Fibroblast of skin of left quadriceps (primary cell): ENCODE data around the gene WNK1.
"Not testable (repeated sequence)": the region's sequence is repeated elsewhere in the genome, so short reads cannot be mapped to it uniquely, and the experiment has no call there.

Source experiments
- DNase-seq, 2 experiments: peaks; one replicate each; pipeline ENCODE4 v3.0.0-alpha.2; 2013; ENCODE audit warnings: low read depth in 2 of 2

WNK1 gene

DNA sequence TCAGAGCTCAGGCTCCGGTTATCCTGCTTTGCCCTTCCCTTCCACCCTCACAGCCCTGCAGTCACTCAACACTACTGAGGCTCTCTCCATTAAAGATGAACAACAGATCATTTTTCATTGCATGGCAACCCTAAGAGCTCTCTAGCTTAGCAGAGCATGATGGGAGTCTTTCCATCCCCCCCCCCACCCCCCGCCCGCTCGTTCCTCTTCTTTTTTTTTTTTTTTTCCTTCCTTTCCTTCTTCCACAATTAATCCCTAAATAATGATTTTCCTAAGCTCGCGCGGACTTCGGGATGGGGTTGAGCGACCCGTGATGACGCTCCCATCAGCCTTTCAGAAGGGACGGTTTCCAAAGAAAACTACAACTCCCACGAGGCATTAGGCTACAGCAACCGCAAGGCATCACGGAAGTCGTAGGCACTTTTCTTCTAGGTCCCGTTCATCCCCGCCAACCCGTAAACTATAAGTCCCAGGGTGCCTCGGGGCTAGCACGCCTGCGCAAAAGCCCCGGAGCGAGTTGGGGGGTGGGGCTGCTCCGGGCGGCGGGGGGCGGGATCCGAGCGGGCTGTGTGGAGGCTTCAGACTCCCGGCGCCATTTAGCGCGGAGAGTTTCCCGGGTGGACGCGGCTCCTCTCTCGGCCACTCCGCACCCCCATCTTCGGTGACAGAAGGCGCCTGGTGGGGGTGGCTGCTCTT lies at the start of gene WNK1:
Gene WNK1 (plus strand): TSS at position 581 of the 696 bp plus-strand sequence. CDS start 987 bp downstream, outside the sequence.
- peak; percentile 99 for DNase-seq

DNA sequence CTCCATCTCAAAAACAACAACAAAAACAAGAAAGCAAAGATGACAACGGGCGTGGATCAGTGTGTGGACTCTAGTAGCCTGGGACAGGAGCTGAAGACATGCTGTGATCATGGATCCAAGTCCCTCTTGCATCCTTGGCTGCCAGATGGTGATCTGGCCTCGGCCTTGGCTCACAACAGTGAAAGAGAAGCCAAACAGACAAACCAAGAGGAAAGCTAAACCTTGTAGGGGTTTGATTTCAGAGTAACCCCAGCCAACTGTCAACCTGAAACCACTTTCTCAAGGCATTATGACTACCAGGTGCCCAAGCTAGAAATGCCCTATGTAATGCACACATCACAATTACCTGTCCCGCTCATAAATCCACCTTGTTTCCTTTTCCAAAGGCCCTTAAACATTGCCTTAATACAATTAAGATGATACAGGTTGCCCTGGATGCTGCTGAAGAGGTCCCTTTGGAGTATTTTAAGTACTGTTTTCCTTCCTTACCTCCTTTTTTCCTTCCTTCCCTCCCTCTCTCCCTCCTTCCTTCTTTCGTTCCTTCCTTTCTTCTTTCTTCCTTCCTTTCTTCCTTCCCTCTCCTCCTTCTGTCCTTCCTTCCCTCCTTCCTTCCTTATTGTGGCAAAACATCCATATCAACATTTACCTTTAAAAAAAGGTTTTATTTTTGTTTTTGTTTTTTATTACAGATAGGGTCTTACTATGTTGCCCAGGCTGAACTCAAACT lies 47.7 kb upstream of the WNK1 start:
- DNase-seq, result no peak

DNA sequence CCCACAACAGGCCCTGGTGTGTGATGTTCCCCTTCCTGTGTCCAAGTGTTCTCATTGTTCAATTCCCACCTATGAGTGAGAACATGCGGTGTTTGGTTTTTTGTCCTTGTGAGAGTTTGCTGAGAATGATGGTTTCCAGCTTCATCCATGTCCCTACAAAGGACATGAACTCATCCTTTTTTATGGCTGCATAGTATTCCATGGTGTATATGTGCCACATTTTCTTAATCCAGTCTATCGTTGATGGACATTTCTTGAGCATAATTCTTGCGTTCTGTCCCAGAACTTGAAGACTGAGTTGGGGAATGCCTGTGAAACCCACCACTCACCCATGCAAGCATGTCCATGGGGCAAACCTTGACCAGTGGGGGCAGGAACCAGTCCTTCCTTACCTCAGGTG lies 44.3 kb upstream of the WNK1 start:
- not testable (repeated sequence) for DNase-seq

DNA sequence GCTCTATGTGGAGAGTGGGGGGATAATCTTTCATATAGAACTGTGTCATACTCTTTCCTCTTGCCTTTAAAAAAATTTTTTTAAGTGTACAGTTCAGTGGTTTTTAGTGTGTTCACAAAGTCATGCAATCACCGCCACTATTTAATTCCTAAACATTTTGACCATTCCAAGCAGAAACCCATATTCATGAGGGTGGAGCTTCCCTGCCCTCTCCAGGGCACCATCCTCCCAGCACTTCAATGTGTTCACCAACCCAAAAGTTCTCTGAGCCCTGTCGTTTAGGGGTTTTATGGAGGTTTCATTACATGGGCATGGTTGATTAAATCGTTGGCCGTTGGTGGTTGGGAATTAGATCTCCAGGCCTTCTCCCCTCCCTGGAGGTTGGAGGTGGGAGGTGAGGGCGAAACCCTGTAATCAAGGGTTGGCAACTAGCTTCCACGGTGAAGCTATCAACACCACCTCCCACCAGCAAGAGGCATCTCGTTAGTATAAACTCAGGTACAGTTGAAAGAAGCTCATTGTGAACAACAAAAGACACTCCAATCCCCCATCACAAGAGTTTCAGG lies 42.8 kb upstream of the WNK1 start:
- no peak for DNase-seq

DNA sequence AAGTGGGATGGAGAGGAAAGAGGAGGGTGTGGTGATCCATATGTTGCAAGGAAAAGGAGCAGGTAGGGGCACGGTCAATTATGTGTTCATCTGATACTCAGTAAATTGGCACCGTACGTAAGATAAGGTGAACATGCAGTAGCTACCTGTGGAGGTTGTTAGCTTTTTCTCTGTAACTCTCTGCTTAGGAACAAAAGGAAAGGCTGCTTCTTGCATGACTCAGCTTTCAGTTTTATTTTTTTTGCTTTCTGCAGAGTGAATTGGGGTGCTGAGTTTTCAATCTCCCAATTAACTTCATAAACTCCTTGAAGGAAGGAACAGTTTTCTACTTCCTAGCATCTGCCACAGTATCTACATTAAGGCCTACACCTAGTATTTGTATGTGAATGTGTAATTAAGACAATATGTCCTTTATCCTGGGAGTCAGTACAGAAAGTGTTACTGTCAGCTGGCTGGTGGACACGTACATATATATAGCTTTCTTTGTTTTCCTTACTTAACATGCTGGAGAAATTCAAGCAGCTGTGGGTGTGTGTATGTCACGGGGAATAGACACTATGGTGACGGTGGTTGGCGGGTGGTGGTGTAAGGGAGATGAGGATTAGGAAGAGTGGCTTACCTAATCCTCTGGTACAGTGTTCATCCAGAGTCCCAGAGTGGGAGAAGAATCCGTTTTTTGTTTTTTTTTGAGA lies 40.1 kb upstream of the WNK1 start:
- DNase-seq, result no peak

DNA sequence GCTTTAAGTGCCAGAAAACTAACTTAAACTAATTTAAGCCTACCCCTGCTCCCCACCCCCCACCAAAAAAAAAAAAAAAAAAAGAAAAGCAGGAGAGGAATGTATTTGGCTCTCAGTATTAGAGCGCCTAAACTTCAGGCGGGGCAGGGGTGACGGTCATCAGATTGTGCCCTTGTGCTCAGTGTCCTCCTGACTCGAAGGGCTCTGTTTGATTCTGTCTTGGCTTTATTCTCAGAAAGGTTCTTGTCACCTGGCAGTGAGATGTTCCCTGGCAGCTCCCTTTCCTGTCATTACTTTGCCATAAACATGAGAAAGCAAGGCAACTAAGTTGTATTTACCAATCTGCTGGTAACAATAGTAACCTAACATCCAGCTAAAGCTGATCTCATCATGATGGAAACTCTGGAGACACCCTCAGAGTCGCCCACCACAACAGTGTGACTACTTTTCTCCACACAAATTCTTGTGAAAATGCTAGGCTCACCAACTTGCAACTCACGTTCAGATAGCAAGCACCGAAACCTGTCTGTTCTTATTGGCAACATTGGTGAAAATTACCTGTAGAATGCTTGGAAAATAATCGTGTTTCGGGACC lies 39.0 kb upstream of the WNK1 start:
- no peak for DNase-seq

DNA sequence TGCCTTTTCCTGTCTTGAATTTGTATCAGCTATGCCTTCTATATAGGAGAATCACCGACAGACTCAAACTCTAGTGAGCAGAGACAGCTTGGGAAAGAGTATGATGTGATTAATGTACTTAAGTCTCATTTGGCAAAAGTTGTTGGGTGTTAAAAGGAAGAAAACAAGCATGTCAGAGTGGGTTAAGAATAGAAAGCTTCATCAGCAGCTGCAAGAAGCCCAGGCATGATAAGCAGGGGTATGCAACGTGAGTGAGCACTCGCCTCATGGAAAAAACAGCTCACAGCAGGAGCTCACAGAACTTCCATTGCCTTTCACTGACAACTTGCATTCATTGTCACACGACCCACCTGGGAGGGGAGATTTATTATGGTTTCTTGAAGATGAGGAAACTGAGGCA lies 35.9 kb upstream of the WNK1 start:
- no peak for DNase-seq

DNA sequence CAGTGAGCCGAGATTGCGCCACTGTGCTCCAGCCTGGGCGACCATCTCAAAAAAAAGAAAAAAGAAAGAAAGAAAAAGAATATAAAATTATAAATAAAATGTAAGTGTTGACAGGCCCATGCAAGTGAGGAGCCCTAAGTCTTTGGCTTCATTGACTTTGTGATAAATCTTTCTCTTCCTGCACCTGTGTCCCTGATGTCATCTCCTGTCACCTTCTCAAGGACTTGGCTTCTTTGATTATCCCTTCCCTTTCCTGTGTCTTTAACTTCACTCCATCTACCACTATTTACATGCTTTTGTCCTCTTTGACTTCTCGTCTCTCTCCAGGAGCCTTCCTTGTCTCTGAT lies 33.6 kb upstream of the WNK1 start:
- DNase-seq, result no peak

DNA sequence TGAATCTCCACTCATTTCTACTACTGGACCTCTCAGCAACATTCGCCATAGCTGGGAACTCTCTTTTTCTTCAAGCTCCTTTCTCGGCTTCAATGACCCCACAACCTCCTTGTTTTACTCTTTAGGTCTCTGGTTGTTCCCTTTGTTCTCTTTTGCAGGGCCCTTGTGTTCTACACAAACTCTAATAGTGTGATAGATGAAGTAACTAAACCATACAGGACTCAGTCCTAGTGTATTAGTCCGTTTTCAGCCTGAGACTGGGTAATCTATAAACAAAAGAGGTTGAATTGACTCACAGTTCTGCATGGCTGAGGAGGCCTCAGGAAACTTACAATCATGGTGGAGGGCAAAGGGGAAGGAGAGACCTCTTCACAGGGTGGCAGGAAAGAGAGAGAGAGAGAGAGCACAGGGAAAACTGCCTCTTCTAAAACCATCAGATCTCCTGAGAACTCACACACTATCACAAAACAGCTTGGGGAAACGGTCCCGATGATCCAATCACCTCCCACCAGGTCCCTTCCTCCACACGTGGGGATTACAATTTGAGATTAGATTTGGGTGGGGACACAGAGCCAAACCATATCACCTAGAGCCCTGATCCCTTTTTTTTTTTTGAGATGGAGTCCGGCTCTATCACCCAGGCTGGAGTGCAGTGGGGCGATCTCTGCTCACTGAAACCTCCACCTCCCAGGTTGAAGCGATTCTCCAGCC lies 32.0 kb upstream of the WNK1 start:
- DNase-seq, result no peak

DNA sequence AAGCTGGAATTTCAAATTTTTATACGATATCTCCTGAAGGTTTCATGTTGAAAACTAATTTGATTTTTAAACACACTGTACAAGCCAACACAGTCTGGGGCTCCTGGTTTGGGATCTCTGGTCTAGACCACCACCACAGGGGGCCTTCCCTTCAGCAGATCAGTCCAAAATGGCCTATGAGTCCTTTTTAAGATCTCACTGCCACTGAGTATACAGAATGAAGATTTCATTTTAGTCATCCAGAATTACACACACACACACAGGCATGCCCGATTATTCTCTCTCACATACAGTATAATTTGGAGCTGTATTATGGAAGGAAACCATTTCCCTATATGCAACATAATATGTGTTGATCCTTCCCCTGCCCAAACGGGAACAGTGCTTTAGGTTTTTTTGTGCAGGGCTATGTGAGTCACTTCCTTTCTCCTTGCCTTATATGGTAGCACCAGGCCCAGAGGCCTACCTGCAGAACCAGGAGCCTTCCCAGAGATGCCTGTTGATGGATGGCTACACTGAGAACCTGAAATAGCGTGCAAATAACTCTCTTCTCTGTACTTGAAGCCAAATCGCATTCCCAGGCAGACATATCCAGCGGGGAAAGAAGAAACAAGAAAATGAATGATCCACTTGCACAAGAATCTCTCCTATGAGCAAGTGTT lies 28.1 kb upstream of the WNK1 start:
- DNase-seq, result no peak

DNA sequence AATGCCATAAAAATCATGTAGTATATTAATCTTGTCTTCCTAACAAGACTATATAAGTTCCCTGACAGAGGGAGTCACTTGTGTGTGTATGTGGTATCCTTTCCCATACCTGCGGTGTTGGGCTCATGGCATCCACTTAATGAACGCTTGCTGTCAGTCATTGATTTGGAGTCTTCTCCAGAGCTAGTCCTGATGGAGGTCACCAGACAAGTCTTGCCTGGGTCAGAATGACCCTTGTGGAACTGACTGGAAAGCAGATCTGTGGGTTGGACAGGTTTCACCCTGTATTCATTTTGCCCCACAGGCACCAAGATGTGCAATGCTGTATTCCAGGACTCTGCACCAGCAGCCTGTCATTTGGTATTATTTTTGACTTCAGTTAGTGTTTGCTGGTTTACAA lies 27.3 kb upstream of the WNK1 start:
- no peak for DNase-seq

DNA sequence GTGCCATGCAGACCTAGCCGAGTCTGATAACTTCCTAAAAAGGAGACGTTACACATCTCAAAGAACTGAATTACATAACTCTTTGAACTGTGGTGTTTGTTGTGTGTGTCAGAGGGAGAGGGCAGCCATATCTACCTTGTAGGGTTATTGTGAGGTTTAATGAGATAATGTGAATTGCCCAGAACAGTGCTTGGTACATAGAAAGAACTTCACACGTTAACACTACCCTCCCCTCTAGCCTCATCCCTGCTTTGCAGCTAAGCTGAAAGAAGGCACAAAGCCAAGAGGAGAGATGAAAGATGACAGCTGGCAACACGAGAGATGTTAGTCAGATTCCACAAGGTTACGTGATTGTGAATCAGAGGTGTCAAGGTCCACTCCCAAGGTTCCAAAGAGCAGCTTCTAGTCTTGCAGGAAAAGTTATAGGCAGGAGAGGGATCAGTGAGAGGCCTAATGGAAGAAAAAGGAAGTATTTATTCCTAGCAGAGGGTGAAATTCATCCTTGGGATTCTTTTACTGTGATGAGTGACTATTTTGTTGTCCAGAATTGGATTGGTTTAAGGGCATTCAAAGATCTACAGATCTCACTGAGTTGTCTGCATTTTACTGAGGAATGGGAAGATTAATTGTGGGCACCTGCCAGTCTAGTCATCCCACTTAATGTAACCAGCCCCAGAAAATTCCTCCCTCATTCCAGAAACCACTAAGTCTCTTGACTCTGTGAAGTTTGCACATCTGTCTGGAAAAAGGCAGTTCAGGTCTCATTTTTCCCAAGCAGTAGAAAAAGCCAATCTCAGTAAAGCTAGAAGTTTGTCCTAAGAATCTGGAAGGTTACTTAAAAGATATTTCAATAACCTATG lies 25.9 kb upstream of the WNK1 start:
- no peak for DNase-seq

DNA sequence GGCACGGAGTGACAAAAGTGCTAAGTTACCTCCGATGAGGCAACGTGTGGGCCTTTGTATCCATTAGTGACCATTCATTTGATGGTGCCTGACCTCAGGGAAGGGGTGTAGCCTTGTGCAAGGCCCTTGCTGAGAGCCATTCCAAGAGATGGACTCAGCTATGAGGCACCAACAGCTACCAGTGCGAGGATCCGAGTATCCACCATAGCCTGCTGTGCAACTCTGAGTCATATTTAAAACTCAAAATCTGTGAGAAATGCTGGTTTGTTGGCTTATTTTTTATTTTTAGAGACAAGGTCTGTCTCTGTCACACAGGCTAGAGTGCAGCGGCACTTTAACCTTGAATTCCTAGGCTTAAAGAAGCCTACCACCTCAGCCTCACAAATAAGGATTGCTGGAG lies 25.1 kb upstream of the WNK1 start:
- DNase-seq, result no peak

DNA sequence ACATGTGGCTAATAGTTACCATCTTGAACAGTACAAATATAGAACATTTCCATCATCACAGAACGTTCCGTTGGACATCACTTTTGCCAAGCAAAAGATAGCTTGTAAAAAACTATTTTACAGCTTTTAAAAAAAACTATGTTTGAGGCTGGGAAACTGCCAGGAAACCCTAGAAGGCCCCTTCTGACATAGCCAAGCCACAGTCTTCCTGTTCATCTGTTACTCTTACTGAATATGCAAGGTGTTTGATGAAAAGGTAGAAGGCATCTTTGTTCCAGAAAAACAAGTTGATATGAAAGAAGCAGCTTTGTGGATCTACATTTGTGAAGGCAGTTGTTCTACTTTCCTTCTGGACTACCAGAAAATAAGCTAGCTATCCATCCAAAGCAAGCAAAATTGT lies 23.6 kb upstream of the WNK1 start:
- no peak for DNase-seq

DNA sequence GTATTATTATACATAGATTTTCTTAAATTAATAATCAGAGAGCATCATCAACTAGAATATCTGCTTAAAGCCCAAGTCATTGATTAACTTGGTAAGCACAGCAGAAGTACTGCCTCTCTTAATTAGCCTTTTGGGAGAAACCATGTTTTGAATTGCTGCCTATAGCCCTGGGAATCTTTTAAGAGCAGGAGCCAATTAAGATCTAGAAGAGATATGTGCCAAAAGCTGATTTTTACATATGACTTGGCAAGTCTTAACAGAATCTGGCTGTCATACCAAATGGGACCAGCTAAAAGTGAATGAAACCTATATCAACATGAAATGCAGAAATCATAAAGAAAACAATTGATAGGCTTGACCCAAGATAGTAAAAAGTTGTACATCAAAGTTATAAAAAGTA lies 23.2 kb upstream of the WNK1 start:
- DNase-seq, result no peak

DNA sequence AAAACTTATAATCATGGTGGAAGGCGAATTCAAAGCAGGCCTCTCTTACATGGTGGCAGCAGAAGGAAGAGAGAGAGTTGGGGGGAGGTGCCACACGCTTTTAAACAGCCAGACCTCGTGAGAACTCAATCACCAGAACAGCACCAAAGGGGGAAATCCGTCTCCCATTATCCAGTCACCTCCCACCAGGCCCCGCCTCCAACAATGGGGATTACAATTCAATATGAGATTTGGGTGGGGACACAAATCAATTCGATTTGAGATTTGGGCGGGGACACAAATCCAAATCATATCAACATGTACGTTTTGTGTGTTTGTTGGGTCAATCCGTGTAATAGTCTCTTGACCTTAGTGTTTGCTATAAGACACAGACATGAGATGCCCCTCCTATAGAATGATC lies 21.8 kb upstream of the WNK1 start:
- DNase-seq, result no peak

DNA sequence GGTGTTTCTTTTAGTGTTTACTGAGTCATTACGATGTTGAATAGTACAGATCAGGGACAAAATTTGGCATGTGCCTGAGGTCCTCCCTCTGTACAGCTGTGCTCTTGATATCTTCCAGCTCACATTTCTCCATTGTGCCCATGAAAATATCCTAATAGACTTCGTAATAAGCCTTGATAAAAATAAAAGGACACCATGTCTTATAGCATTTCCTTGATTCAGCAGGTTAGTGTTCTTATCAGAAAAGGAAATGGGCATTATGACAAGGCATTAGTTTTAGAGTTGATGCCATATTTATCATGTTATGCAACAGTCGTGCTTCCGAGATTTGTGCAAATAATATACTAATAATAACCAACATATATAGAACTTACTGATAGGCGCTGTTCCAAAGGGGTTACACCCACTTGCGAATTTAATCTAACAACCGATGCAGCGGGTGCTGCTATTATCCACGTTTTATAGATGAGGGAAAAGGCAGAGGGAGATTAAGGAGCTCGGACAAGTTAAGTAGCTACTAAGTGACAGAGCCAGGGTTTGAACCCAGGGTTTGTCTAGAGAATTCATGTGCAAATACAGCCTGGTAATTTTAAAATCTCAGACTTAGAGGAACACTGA lies 15.1 kb upstream of the WNK1 start:
- DNase-seq, result no peak

DNA sequence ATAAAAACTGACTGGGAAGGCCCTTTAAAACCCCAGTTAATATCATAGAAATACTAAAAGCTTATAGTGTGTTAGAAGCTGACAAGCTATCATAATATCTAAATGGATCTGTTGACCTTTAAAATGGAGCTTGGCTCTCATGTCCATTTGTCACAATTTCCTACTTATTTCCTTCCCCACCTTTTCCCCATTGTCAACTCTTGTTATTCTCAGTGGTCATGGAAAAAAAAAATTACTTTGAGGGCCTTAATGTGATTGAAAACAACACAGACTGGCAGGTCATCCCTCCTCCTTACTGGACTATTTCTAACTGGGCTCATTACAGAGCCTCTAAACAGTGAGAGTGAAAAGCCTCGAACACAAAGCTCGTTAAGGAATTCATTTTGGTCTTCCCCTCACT lies 13.7 kb upstream of the WNK1 start:
- no peak for DNase-seq

DNA sequence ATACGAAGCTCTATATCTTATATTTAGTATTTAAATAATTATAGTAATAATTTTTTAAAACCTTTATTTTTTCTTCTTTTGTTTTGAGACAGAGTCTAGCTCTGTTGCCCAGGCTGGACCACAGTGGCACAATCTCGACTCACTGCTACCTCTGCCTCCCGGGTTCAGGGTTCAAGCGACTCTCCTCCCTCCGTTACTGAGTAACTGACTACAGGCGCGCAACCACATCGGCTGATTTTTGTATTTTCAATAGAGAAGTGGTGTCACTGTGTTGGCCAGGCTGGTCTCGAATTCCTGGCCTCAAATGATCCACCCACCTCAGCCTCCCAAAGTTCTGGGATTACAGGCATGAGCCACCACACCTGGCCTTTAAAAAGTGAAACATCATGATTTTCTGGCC lies 13.0 kb upstream of the WNK1 start:
- no peak for DNase-seq

DNA sequence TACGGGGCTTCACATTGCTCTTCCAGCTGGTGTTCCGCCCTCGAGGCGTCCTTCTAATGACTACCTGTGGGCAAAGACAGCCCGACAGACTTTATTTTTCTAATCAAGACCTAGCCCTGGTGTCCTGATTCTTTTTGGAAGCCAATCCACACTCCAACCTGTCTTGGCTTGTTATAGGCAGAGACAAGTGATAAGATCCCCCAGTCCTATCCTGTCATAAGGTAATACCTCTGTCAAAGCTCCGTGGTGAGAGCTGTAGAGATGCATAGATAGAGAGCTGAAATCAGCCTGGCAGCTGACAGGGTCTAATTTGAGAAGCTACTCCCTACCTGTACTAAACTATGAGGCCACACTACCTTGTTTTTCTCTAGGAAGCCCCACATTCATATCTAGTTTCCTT lies 11.5 kb upstream of the WNK1 start:
- no peak for DNase-seq
